Adipose tissue (tissue), 3 donors: ENCODE data around the gene IRF4. TPM values are rescaled to one million over a fixed set of nuclear protein-coding genes. Genes with fewer than 3 reads are reported as not detected.
"Not testable (repeated sequence)": the region's sequence is repeated elsewhere in the genome, so short reads cannot be mapped to it uniquely, and the experiment has no call there.

Experiments used
- H3K27ac ChIP-seq: one replicate; pipeline ENCODE4 v1.5.1; 2013; ENCODE audit warnings: low read depth, low read length
- WGBS, 3 donors: extraction: QIAGEN DNeasy Blood & Tissue Kit; methylation state at CpG; one replicate each; pipeline ENCODE4 v1.1.7; 2013; 5-methylcytosine and 5-hydroxymethylcytosine counted together
- polyA plus RNA-seq, 3 donors: library from polyadenylated mRNA; stranded (reverse); fragments of 200-250 nt; gene quantifications; one replicate each; pipeline ENCODE4 v1.2.3, GENCODE V29; 2013
- donor health status: healthy with polysubstance abuse.
- donor health status: Bipolar disorder and iron deficiency.
- donor health status: healthy.

IRF4 gene
- polyA plus RNA-seq, 3 donors: 0.40 to 1.3 (median 0.83) TPM

GRCh38 chr6:377641-378020, 13.9 kb upstream of the IRF4 start:
- 81 to 89% (median 85%) methylated on average over 13 of the region's 13 CpGs for WGBS, 3 donors
- H3K27ac ChIP-seq: not testable (repeated sequence)

- H3K27ac ChIP-seq: no peak overlapping the region
- WGBS, 3 donors: 81 to 86% (median 85%) methylated on average over 24 of the region's 24 CpGs
Observed at GRCh38 chr6:378090-378957, 13.2 kb upstream of the IRF4 start.

GRCh38 chr6:378958-379409, 12.6 kb upstream of the IRF4 start:
- WGBS, 3 donors: 64 to 76% (median 76%) methylated on average over 11 of the region's 11 CpGs

GRCh38 chr6:379410-380181, 12.0 kb upstream of the IRF4 start:
- no peak overlapping the region for H3K27ac ChIP-seq
- WGBS, 3 donors: 71 to 76% (median 72%) methylated on average over 28 of the region's 28 CpGs

More at GRCh38 chr6:378958-379409, 12.6 kb upstream of the IRF4 start:
- H3K27ac ChIP-seq: no peak overlapping the region

- 76 to 89% (median 86%) methylated on average over 26 of the region's 26 CpGs for WGBS, 3 donors
- no peak overlapping the region for H3K27ac ChIP-seq
Observed at GRCh38 chr6:380234-381218, 11.0 kb upstream of the IRF4 start.

- 84 to 88% (median 87%) methylated on average over 17 of the region's 17 CpGs for WGBS, 3 donors
- no peak overlapping the region for H3K27ac ChIP-seq
Observed at GRCh38 chr6:381742-382461, 9.7 kb upstream of the IRF4 start.

- no peak overlapping the region for H3K27ac ChIP-seq
- 77 to 82% (median 80%) methylated on average over 22 of the region's 22 CpGs for WGBS, 3 donors
Observed at GRCh38 chr6:382883-383810, 8.4 kb upstream of the IRF4 start.

- no peak overlapping the region for H3K27ac ChIP-seq
- WGBS, 3 donors: 71 to 75% (median 72%) methylated on average over 3 of the region's 3 CpGs
Observed at GRCh38 chr6:383856-384255, 7.7 kb upstream of the IRF4 start.

GRCh38 chr6:384898-385297, 6.7 kb upstream of the IRF4 start:
- 82 to 87% (median 86%) methylated on average over 6 of the region's 6 CpGs for WGBS, 3 donors
- H3K27ac ChIP-seq: no peak overlapping the region

GRCh38 chr6:385614-386013, 5.9 kb upstream of the IRF4 start:
- 82 to 90% (median 89%) methylated on average over 10 of the region's 10 CpGs for whole genome bisulfite sequencing, 3 donors
- no peak overlapping the region for H3K27ac ChIP-seq

GRCh38 chr6:386688-387266, 4.8 kb upstream of the IRF4 start:
- no peak overlapping the region for H3K27ac ChIP-seq
- WGBS, 3 donors: 84 to 89% (median 89%) methylated on average over 18 of the region's 18 CpGs

- no peak overlapping the region for H3K27ac ChIP-seq
- WGBS, 3 donors: 47 to 66% (median 52%) methylated on average over 11 of the region's 11 CpGs
Observed at GRCh38 chr6:387293-387741, 4.2 kb upstream of the IRF4 start.

- WGBS, 3 donors: 63 to 76% (median 69%) methylated on average over 10 of the region's 10 CpGs
- H3K27ac ChIP-seq: no peak overlapping the region
Observed at GRCh38 chr6:388202-388903, 3.2 kb upstream of the IRF4 start.

- whole genome bisulfite sequencing, 3 donors: 60 to 80% (median 78%) methylated on average over 7 of the region's 7 CpGs
- H3K27ac ChIP-seq: no peak overlapping the region
Observed at GRCh38 chr6:389143-389542, 2.4 kb upstream of the IRF4 start.

- no peak overlapping the region for H3K27ac ChIP-seq
- 26 to 57% (median 54%) methylated on average over 8 of the region's 8 CpGs for WGBS, 3 donors
Observed at GRCh38 chr6:389622-390021, 1.9 kb upstream of the IRF4 start.
